Measurements from ENCODE around the gene ENTR1.

ENTR1 gene

DNA sequence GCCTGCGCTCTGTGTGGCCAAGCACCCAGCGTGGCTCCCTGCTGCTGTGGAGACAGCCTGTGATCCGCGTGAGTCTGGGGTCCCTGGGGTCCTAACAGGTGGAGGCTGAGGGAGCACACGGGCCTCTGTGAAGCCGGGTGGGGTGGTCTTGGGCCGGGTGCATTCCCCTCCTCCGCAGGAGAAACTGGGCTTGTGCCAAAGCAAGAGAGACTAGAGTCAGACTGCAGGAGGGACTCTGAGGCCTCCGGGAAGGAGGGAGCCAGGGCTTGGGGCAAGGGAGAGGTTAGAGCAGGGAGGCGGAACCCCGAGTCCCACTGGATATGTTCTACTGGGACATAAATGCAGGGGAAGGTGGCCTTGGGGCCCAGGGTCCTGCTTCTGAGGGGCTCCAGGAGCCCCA, 57.3 kb downstream of the ENTR1 start:
- no peak overlapping the region for H3K4me3 ChIP-seq (ENCODE audit: low read depth, low read length)
- ChIA-PET CTCF (interaction anchor here (0.8 to 5.9 kb wide), 2 partner anchors 11 to 40 kb away, joined by 3 to 32 read pairs; partner anchors contain the start of gene DNLZ), POLR2A (interaction anchor here (0.5 to 1.9 kb wide), 2 partner anchors 10 to 14 kb away, joined by 3 to 15 read pairs; partner anchors contain the start of gene DNLZ)
- no peak for TF ChIP-seq CTCF (IDR thresholded peaks at IDR 0.05; ENCODE audit: insufficient read depth, low read length, missing control alignments)
- DNase-seq (ENCODE audit: low read depth, low spot score), result no peak

DNA sequence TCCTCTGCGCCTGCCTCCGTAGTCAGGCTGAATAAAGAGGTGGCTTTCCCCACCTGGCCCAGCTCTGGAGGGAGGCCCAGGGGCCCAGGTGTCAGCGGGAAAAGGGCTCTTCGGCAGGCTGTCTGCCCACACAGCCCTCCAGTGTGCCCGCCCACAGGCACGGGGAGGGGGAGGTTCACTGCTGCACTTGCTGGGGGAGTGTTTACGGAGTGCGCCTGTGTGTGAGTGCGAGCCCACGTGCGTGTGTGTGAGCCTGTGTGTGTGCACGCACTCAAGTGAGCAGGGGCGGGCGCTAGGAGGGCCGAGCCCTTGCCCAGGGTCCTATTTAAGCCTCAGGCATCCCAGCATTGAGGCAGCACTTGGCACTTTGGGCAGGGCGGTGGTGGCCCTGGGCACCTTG, 57.7 kb downstream of the ENTR1 start:
- DNase-seq (ENCODE audit: low read depth, low spot score), result no peak
- TF ChIP-seq CTCF (IDR thresholded peaks at IDR 0.05; ENCODE audit: insufficient read depth, low read length, missing control alignments), result no peak
- ChIA-PET POLR2A (interaction anchor here (0.5 kb wide), 1 partner anchor 14 kb away, joined by 3 read pairs; no protein-coding TSS in a partner anchor), CTCF (interaction anchor here (0.8 to 5.9 kb wide), 2 partner anchors 12 to 40 kb away, joined by 3 to 32 read pairs; partner anchors contain the start of gene DNLZ)
- H3K4me3 ChIP-seq (ENCODE audit: low read depth, low read length), result no peak overlapping the region
